H1 (cell line): ENCODE results near the gene LSM3. TPM values are rescaled to one million over a fixed set of nuclear protein-coding genes. Genes with fewer than 3 reads are reported as not detected.

Experiments
- CTCF ChIA-PET: fragments of 300-600 bp; sonication (Branson Sonifier 250); formaldehyde crosslinking; loops from one replicate; lab custom pipeline; 2021; ENCODE audit not compliant: partially characterized antibody; lab: Charles Lee
- POLR2A ChIA-PET: fragments of 300-600 bp; sonication (Branson Sonifier 250); formaldehyde crosslinking; loops from one replicate; lab custom pipeline; 2021; ENCODE audit warnings: inconsistent platforms; ENCODE audit not compliant: partially characterized antibody; lab: Charles Lee
- DNase-seq, 2 experiments: peaks; one replicate each; pipeline versions ENCODE4 v3.0.0 to v3.0.0-alpha.2; 2010 to 2022; ENCODE audit warnings: low spot score in 2 of 2, low read depth in 1 of 2, mixed read lengths in 1 of 2
- FAIRE-seq: peaks from 2 replicates; lab custom pipeline; 2011; peaks lifted over from hg19 to GRCh38; lab: Jason Lieb, UNC
- H2AFZ ChIP-seq: 2 replicates; pipeline ENCODE4 v1.8.1; 2012; ENCODE audit warnings: low read length, inconsistent platforms
- H2AK5ac ChIP-seq: 2 replicates; pipeline ENCODE4 v1.6.1; 2013; ENCODE audit warnings: low read depth, low read length
- H2BK120ac ChIP-seq: replicated peaks from 2 replicates; pipeline ENCODE3; 2013; ENCODE audit warnings: low read depth, low read length, inconsistent platforms
- H2BK12ac ChIP-seq: 2 replicates; pipeline ENCODE4 v1.6.1; 2013; ENCODE audit warnings: low read depth, low read length
- H2BK15ac ChIP-seq: 2 replicates; pipeline ENCODE4 v1.6.1; 2013; ENCODE audit warnings: low read length
- H2BK20ac ChIP-seq: 2 replicates; pipeline ENCODE4 v1.6.1; 2013; ENCODE audit warnings: low read length
- H2BK5ac ChIP-seq: 2 replicates; pipeline ENCODE4 v1.6.1; 2013; ENCODE audit warnings: low read depth, low read length
- H3K14ac ChIP-seq: 2 replicates; pipeline ENCODE4 v1.6.1; 2013; ENCODE audit warnings: inconsistent platforms; ENCODE audit not compliant: insufficient read length
- H3K18ac ChIP-seq: 2 replicates; pipeline ENCODE4 v1.6.1; 2013; ENCODE audit warnings: low read length; ENCODE audit errors: extremely low read depth
- H3K23ac ChIP-seq: 2 replicates; pipeline ENCODE4 v1.6.1; 2013; ENCODE audit warnings: inconsistent platforms; ENCODE audit not compliant: insufficient read length
- H3K23me2 ChIP-seq: 2 replicates; pipeline ENCODE4 v1.6.1; 2013; ENCODE audit warnings: low read depth, low read length
- H3K27ac ChIP-seq: 2 replicates; pipeline ENCODE4 v1.6.1; 2011; ENCODE audit warnings: low read depth, low read length, inconsistent platforms
- H3K27me3 ChIP-seq, 4 experiments: replicated peaks in 1 of 4; 1 replicate in 1 of 4; 2 replicates in 3 of 4; pipeline versions ENCODE4 v1.6.1 to v1.8.1; 2011 to 2013; ENCODE audit warnings: low read length in 3 of 4, mild to moderate bottlenecking in 3 of 4, inconsistent platforms in 2 of 4, mixed read lengths in 2 of 4, moderate library complexity in 1 of 4; ENCODE audit not compliant: control insufficient read depth in 3 of 4, insufficient read depth in 3 of 4; ENCODE audit errors: extremely low read depth in 1 of 4
- H3K36me3 ChIP-seq, 4 experiments: 2 replicates each; pipeline versions ENCODE4 v1.6.1 to v1.8.1; 2011 to 2013; ENCODE audit warnings: mild to moderate bottlenecking in 4 of 4, low read length in 3 of 4, moderate library complexity in 2 of 4, control low read depth in 1 of 4, inconsistent platforms in 1 of 4; ENCODE audit not compliant: insufficient read depth in 4 of 4, control insufficient read depth in 2 of 4
- H3K4ac ChIP-seq: replicated peaks from 2 replicates; pipeline ENCODE3; 2013; ENCODE audit warnings: low read length, low read depth, mixed read lengths, inconsistent platforms; ENCODE audit not compliant: insufficient read length
- H3K4me1 ChIP-seq, 4 experiments: replicated peaks in 1 of 4; 1 replicate in 1 of 4; 2 replicates in 3 of 4; pipeline versions ENCODE4 v1.6.1 to v1.8.1; 2011 to 2013; ENCODE audit warnings: low read length in 3 of 4, inconsistent platforms in 2 of 4, mixed read lengths in 1 of 4; ENCODE audit not compliant: insufficient read depth in 4 of 4, control insufficient read depth in 3 of 4
- H3K4me2 ChIP-seq, 2 experiments: 2 replicates each; pipeline versions ENCODE4 v1.6.1 to v1.8.1; 2011 to 2013; ENCODE audit warnings: low read depth in 2 of 2, low read length in 2 of 2, control low read depth in 1 of 2, inconsistent platforms in 1 of 2, mild to moderate bottlenecking in 1 of 2; ENCODE audit not compliant: insufficient read depth in 1 of 2
- H3K4me3 ChIP-seq, 4 experiments: fragments of 200-600, 300-600 bp in 1 of 4; sonication (generic), shearing (Covaris generic), sonication (Bioruptor Twin) in 1 of 4; 2 replicates each; pipeline versions ENCODE4 v1.5.1 to v1.8.1; 2011 to 2016; ENCODE audit warnings: low read length in 4 of 4, low read depth in 3 of 4, control low read depth in 2 of 4, inconsistent platforms in 2 of 4, mild to moderate bottlenecking in 2 of 4, mixed read lengths in 1 of 4, moderate library complexity in 1 of 4; ENCODE audit not compliant: insufficient read depth in 2 of 4; ENCODE audit errors: extremely low read depth in 1 of 4
- H3K56ac ChIP-seq: replicated peaks from 2 replicates; pipeline ENCODE3; 2013; ENCODE audit warnings: low read depth, mild to moderate bottlenecking, mixed read lengths, low read length, inconsistent platforms; ENCODE audit not compliant: insufficient read length
- H3K79me1 ChIP-seq: 2 replicates; pipeline ENCODE4 v1.6.1; 2013; ENCODE audit warnings: low read depth, low read length, control low read depth
- H3K79me2 ChIP-seq, 2 experiments: 2 replicates each; pipeline versions ENCODE4 v1.6.1 to v1.8.1; 2012 to 2013; ENCODE audit warnings: low read length in 2 of 2, mild to moderate bottlenecking in 2 of 2, inconsistent platforms in 1 of 2; ENCODE audit not compliant: insufficient read depth in 2 of 2, control insufficient read depth in 1 of 2
- H3K9ac ChIP-seq, 4 experiments: replicated peaks in 1 of 4; 1 replicate in 1 of 4; 2 replicates in 3 of 4; pipeline versions ENCODE4 v1.6.1 to v1.8.1; 2011 to 2013; ENCODE audit warnings: low read depth in 3 of 4, low read length in 3 of 4, control low read depth in 2 of 4, mild to moderate bottlenecking in 2 of 4, moderate library complexity in 2 of 4, inconsistent platforms in 1 of 4; ENCODE audit errors: extremely low read depth in 1 of 4
- H3K9me3 ChIP-seq, 2 experiments: 2 replicates each; pipeline versions ENCODE4 v1.6.1 to v1.8.1; 2012 to 2013; ENCODE audit warnings: mild to moderate bottlenecking in 2 of 2, moderate library complexity in 2 of 2, control low read depth in 1 of 2, inconsistent platforms in 1 of 2, low read depth in 1 of 2, low read length in 1 of 2, mixed read lengths in 1 of 2; ENCODE audit not compliant: insufficient read depth in 2 of 2
- H4K20me1 ChIP-seq, 2 experiments: replicated peaks in 1 of 2; 2 replicates each; pipeline versions ENCODE3 to v1.8.1; 2011 to 2013; ENCODE audit warnings: inconsistent platforms in 2 of 2, low read length in 2 of 2, mild to moderate bottlenecking in 1 of 2; ENCODE audit not compliant: insufficient read depth in 2 of 2, control insufficient read depth in 1 of 2
- H4K5ac ChIP-seq: 2 replicates; pipeline ENCODE4 v1.6.1; 2013; ENCODE audit warnings: low read length, low read depth, mixed read lengths, inconsistent platforms; ENCODE audit not compliant: insufficient read length
- H4K8ac ChIP-seq: 2 replicates; pipeline ENCODE4 v1.8.0; 2013; ENCODE audit warnings: mild to moderate bottlenecking, moderate library complexity, low read length, inconsistent platforms; ENCODE audit not compliant: insufficient read depth; ENCODE audit errors: extremely low read depth
- H4K91ac ChIP-seq: replicated peaks from 2 replicates; pipeline ENCODE3; 2013; ENCODE audit warnings: low read length, mixed read lengths, inconsistent platforms; ENCODE audit not compliant: insufficient read length
- GTF2F1 ChIP-seq: IDR thresholded peaks from 2 replicates; pipeline ENCODE4 v1.6.1; 2012; ENCODE audit warnings: low read depth, low read length, improper control_type of control experiment, borderline replicate concordance
- HDAC2 ChIP-seq, 2 experiments: fragments of 300-600 bp in 1 of 2; sonication (generic) in 1 of 2; IDR thresholded peaks; 2 replicates each; pipeline ENCODE4 v1.6.1; 2011 to 2012; ENCODE audit warnings: low read depth in 2 of 2, low read length in 2 of 2, mild to moderate bottlenecking in 2 of 2, moderate library complexity in 2 of 2, borderline replicate concordance in 1 of 2, inconsistent platforms in 1 of 2
- MAX ChIP-seq: IDR thresholded peaks from 2 replicates; pipeline ENCODE4 v1.6.1; 2012; ENCODE audit warnings: inconsistent platforms
- PHF8 ChIP-seq: fragments of 200-600 bp; sonication (generic); conservative IDR thresholded peaks from 2 replicates; pipeline ENCODE4 v1.7.1; 2012; ENCODE audit warnings: low read depth, mild to moderate bottlenecking, inconsistent platforms, low read length, moderate library complexity
- POLR2AphosphoS5 ChIP-seq: IDR thresholded peaks from 2 replicates; pipeline ENCODE4 v1.6.1; 2011; ENCODE audit warnings: low read depth, low read length
- SIN3A ChIP-seq, 2 experiments: IDR thresholded peaks in 1 of 2; conservative IDR thresholded peaks in 1 of 2; 2 replicates each; pipeline ENCODE4 v1.6.1; 2011 to 2012; ENCODE audit warnings: low read length in 2 of 2, improper control_type of control experiment in 1 of 2, low read depth in 1 of 2, mild to moderate bottlenecking in 1 of 2
- polyA plus RNA-seq, 7 experiments: library from polyadenylated mRNA; depleted of rRNA in 3 of 7; stranded (reverse) in 5 of 7; unstranded in 2 of 7; fragments of >200 nt in 5 of 7; fragments of 200-250 nt in 2 of 7; gene quantifications; 1 replicate in 5 of 7; 2 replicates in 1 of 7; 4 replicates in 1 of 7; pipeline versions ENCODE4 v1.2.1 to v1.2.3, GENCODE V29; 2011 to 2013; ENCODE audit warnings: missing spikeins in 2 of 7, mixed read lengths in 2 of 7
- total RNA-seq: library from RNA; stranded (reverse); fragmentation: NEBNext Ultra II Directional; extraction: Animal tissue kit (Norgen Biotek cat#: 25700); gene quantifications from 2 replicates; pipeline ENCODE4 v1.2.1, GENCODE V29; 2021

Gene LSM3
- total and polyA plus RNA-seq, 2 of the 8 experiments (the other 6 are each of a cell fraction or from before 2014, with no cell fraction given): 7.1 to 25.4 TPM

- Histone ChIP-seq H3K36me3 (no peaks in the 10 kb centered on the region), H2BK5ac (no peak overlapping the region), H4K5ac (no peak overlapping the region), H3K9me3 (peaks cover 0 to under 1% of the 10 kb centered on the region in 2 experiments; a peak in 1 of 4 replicates), H3K23ac (no peak overlapping the region), H3K79me1 (no peaks in the 10 kb centered on the region), H3K23me2 (no peaks in the 10 kb centered on the region), H2BK12ac (no peak overlapping the region), H2AFZ (no peak overlapping the region), H3K4me3 (no peak overlapping the region), H2BK20ac (no peak overlapping the region), H2BK120ac (no peak overlapping the region), H4K20me1 (no peaks in the 10 kb centered on the region), H2BK15ac (no peak overlapping the region), H3K79me2 (no peaks in the 10 kb centered on the region), H3K4ac (no peak overlapping the region), H3K9ac (no peak overlapping the region), H3K4me1 (no peaks in the 10 kb centered on the region), H2AK5ac (no peak overlapping the region), H4K8ac (no peak overlapping the region), H3K56ac (no peak overlapping the region), H3K4me2 (no peak overlapping the region), H3K18ac (no peak overlapping the region), H3K27me3 (no peaks in the 10 kb centered on the region), H3K27ac (no peak overlapping the region), H4K91ac (no peak overlapping the region), H3K14ac (no peak overlapping the region)
- TF ChIP-seq GTF2F1 (no peak), SIN3A (conservative IDR thresholded peaks at IDR 0.05 in 1 of 2, IDR thresholded peaks at IDR 0.05 in 1 of 2; ENCODE audit: low read depth in 1 of 2, low read length in 2 of 2) (no peak), PHF8 (no peak), HDAC2 (IDR thresholded peaks at IDR 0.05; ENCODE audit: borderline replicate concordance in 1 of 2, low read depth in 2 of 2, low read length in 2 of 2) (no peak), POLR2AphosphoS5 (no peak), MAX (no peak)
- CTCF ChIA-PET: interaction anchor here (1.1 to 2.1 kb wide), 4 partner anchors 10 to 270 kb away, joined by 3 to 7 read pairs (median 4); no protein-coding TSS in a partner anchor
- no peak for FAIRE-seq
- POLR2A ChIA-PET: interaction anchor here (0.8 kb wide), 1 partner anchor 14 kb away, joined by 3 read pairs; no protein-coding TSS in a partner anchor
- no peak for DNase-seq
These were observed 60.3 kb downstream of the LSM3 start for GRCh38 chr3:14238930-14239329.
